Activated CD4-positive, alpha-beta T cell treated with anti-CD3 and anti-CD28 coated beads for 24 hours (primary cell): ENCODE data around the gene NOG.

Source experiments
- DNase-seq, 2 donors: peaks; one replicate each; pipeline ENCODE4 v3.0.0-alpha.2; 2020; ENCODE audit warnings: low read depth in 2 of 2

Gene NOG

GRCh38 chr17:56636265-56636664, 42.8 kb downstream of the NOG start:
- no peak for DNase-seq

- DNase-seq = no peak
Measured at GRCh38 chr17:56637254-56637653, 43.8 kb downstream of the NOG start.

DNA sequence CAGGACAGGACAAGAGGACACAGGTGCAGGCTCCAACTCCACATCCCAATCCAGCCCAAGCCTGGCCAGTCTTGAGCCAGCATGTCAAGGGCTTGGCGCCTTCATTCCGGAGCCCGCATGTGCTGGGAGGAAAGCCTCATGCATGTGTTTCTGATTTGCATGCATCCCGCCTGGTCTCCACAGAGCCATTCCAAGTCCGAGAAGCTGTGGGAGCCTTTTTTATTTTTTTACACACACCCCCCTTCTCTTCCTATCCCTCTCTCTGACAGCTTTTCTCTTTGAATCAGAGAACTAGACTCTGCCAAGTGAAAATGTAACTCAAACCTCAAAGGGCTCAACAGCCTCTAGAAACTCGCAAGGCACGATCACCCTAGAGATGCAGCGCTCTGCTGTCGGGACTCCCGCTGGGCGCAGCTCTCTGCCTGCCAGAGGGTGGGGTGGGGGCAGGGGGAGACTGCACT, 45.1 kb downstream of the NOG start:
- DNase-seq = no peak

GRCh38 chr17:56639517-56639916, 46.0 kb downstream of the NOG start:
- DNase-seq = no peak

- no peak for DNase-seq
Measured at GRCh38 chr17:56640116-56640515, 46.6 kb downstream of the NOG start.

- DNase-seq = no peak
Measured at GRCh38 chr17:56641373-56641772, 47.9 kb downstream of the NOG start.

- no peak for DNase-seq
Measured at GRCh38 chr17:56641894-56642293, 48.4 kb downstream of the NOG start.

DNA sequence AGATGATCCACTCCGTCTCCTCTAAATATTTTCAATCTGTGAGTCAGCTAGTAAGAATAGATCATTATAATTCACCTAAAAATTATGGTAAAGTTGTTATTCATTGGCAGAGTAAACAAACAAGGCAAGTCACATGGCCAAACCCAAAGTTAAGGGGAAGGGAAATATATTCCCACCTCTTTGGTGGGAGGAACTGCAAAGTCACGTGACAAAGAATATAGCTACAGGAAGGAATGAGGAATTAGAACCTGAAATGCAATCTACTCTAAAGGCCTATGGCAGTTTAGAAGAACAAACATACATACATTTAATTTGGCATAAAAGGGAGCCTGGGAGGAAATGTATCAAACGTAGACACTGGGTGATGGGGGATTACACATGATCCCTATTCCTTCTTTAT, 48.9 kb downstream of the NOG start:
- no peak for DNase-seq
